GOT3 (cell line): ENCODE data around the gene LMO2.

Experiments used
- DNase-seq: peaks from one replicate; lab custom pipeline; 2025; ENCODE audit warnings: mixed read lengths; lab: John Stamatoyannopoulos, UW

LMO2 gene

GRCh38 chr11:33819278-33820035 lies 72.4 kb downstream of the LMO2 start:
- no peak for DNase-seq
